ENCODE results near the gene TLL1. TPM values are rescaled to one million over a fixed set of nuclear protein-coding genes. Genes with fewer than 3 reads are reported as not detected.

The TLL1 gene
- total and polyA plus RNA-seq, 8 donors: 0.65 to 3.0 (median 1.6) TPM

GRCh38 chr4:166123546-166123945, 250.5 kb downstream of the TLL1 start:
- H3K4me1 ChIP-seq: no peaks in the 10 kb centered on the region
- no peak for TF ChIP-seq CTCF (IDR thresholded peaks at IDR 0.05)
- no peak overlapping the region for H3K27ac ChIP-seq
- H3K9me3 ChIP-seq: no peaks in the 10 kb centered on the region
- H3K36me3 ChIP-seq: no peaks in the 10 kb centered on the region
- no peak for FAIRE-seq
- no peak overlapping the region for H3K4me3 ChIP-seq
- intact Hi-C loops (cut with DNase I): no loop called here
- H3K27me3 ChIP-seq: no peaks in the 10 kb centered on the region
- no peak for ATAC-seq
- DNase-seq: no peak

- H3K27ac ChIP-seq: no peak overlapping the region
- 49 to 60% methylated on average over 1 of the region's 1 CpG for WGBS, 2 donors
- no peaks in the 10 kb centered on the region for H3K27me3 ChIP-seq
- no peak for DNase-seq
- intact Hi-C loops (cut with DNase I): no loop called here
- H3K36me3 ChIP-seq: no peaks in the 10 kb centered on the region
- TF ChIP-seq CTCF (IDR thresholded peaks at IDR 0.05): no peak
- no peaks in the 10 kb centered on the region for H3K9me3 ChIP-seq
- no peak for ATAC-seq
- H3K4me1 ChIP-seq: no peaks in the 10 kb centered on the region
- no peak overlapping the region for H3K4me3 ChIP-seq
- no peak for FAIRE-seq
Observed at GRCh38 chr4:166128403-166128802, 255.4 kb downstream of the TLL1 start.

- Histone ChIP-seq H3K9me3 (no peaks in the 10 kb centered on the region), H3K4me3 (no peak overlapping the region), H3K4me1 (no peaks in the 10 kb centered on the region), H3K27me3 (no peaks in the 10 kb centered on the region), H3K36me3 (no peaks in the 10 kb centered on the region), H3K27ac (no peak overlapping the region)
- ATAC-seq: no peak
- TF ChIP-seq CTCF (IDR thresholded peaks at IDR 0.05): no peak
- WGBS, 2 donors: 51 to 70% methylated on average over 6 of the region's 6 CpGs
- FAIRE-seq: no peak
- intact Hi-C loops (cut with DNase I): no loop called here
- DNase-seq: no peak
Observed at GRCh38 chr4:166134285-166134684, 261.2 kb downstream of the TLL1 start.

- ATAC-seq (no peak), DNase-seq (no peak), FAIRE-seq (no peak)
- H3K27ac ChIP-seq: no peak overlapping the region
- H3K4me3 ChIP-seq: no peak overlapping the region
- 61 to 75% methylated on average over 6 of the region's 6 CpGs for WGBS, 2 donors
- no peaks in the 10 kb centered on the region for H3K9me3 ChIP-seq
- TF ChIP-seq CTCF (IDR thresholded peaks at IDR 0.05): no peak
- no peaks in the 10 kb centered on the region for H3K4me1 ChIP-seq
- intact Hi-C loops (cut with DNase I): no loop called here
- no peaks in the 10 kb centered on the region for H3K36me3 ChIP-seq
- H3K27me3 ChIP-seq: no peaks in the 10 kb centered on the region
Observed at GRCh38 chr4:166140951-166141350, 267.9 kb downstream of the TLL1 start.

- H3K27me3 ChIP-seq: no peaks in the 10 kb centered on the region
- no peak overlapping the region for H3K27ac ChIP-seq
- no peak for TF ChIP-seq CTCF (IDR thresholded peaks at IDR 0.05)
- H3K36me3 ChIP-seq: no peaks in the 10 kb centered on the region
- ATAC-seq (no peak), DNase-seq (no peak), FAIRE-seq (no peak)
- intact Hi-C loops (cut with DNase I): no loop called here
- H3K4me3 ChIP-seq: no peak overlapping the region
- no peaks in the 10 kb centered on the region for H3K9me3 ChIP-seq
- H3K4me1 ChIP-seq: no peaks in the 10 kb centered on the region
- 73 to 80% methylated on average over 6 of the region's 6 CpGs for WGBS, 2 donors
Observed at GRCh38 chr4:166143227-166143626, 270.2 kb downstream of the TLL1 start.
